GM12892 (cell line): ENCODE data around the gene HDGF.

Source experiments
- DNase-seq: peaks from one replicate; pipeline ENCODE4 v3.0.0; 2011; ENCODE audit not compliant: insufficient read length
- FAIRE-seq: peaks from 2 replicates; lab custom pipeline; 2011; peaks lifted over from hg19 to GRCh38; lab: Jason Lieb, UNC
- POLR2A ChIP-seq: IDR thresholded peaks from 2 replicates; pipeline ENCODE4 v1.6.1; 2011; ENCODE audit warnings: low read depth, low read length, control low read depth
- POLR2AphosphoS5 ChIP-seq: IDR thresholded peaks from 2 replicates; pipeline ENCODE4 v1.6.1; 2011; ENCODE audit warnings: low read depth, low read length, control low read depth
- TAF1 ChIP-seq: IDR thresholded peaks from 2 replicates; pipeline ENCODE4 v1.6.1; 2011; ENCODE audit warnings: low read depth, mild to moderate bottlenecking, control low read depth, low read length, borderline replicate concordance

HDGF gene

GRCh38 chr1:156727926-156728598, 23.4 kb downstream of the HDGF start, which contains the start of gene METTL25B:
TSS of gene METTL25B (plus strand) at chr1:156728469. CDS start at chr1:156729105, 636 bp downstream.
- FAIRE-seq (no peak), DNase-seq (peak; percentile 73)
- TF ChIP-seq TAF1 (peak; percentile 67), POLR2AphosphoS5 (peak; percentile 79), POLR2A (peak; percentile 92)

GRCh38 chr1:156727492-156727891, 24.0 kb downstream of the HDGF start:
- DNase-seq (no peak), FAIRE-seq (no peak)
- no peak for TF ChIP-seq POLR2A
- no peak for TF ChIP-seq POLR2AphosphoS5
- TF ChIP-seq TAF1, result no peak

GRCh38 chr1:156726549-156727226, 24.8 kb downstream of the HDGF start:
- DNase-seq (no peak), FAIRE-seq (peak; percentile 57)
- no peak for TF ChIP-seq TAF1
- TF ChIP-seq POLR2AphosphoS5, result no peak
- no peak for TF ChIP-seq POLR2A

- peak; percentile 73 for FAIRE-seq
- DNase-seq, result peak; percentile 62
- TF ChIP-seq POLR2A (no peak), TAF1 (no peak), POLR2AphosphoS5 (no peak; the same call in 1 of the 2 replicates)
Measured at GRCh38 chr1:156725683-156726280, 25.7 kb downstream of the HDGF start.

GRCh38 chr1:156721535-156721934, 29.9 kb downstream of the HDGF start:
- DNase-seq, result no peak
- FAIRE-seq, result no peak
- no peak for TF ChIP-seq POLR2AphosphoS5
- no peak for TF ChIP-seq POLR2A
- TF ChIP-seq TAF1, result no peak

GRCh38 chr1:156721131-156721530, 30.3 kb downstream of the HDGF start:
- FAIRE-seq (no peak), DNase-seq (no peak)
- TF ChIP-seq POLR2AphosphoS5, result peak; percentile 69
- TF ChIP-seq POLR2A, result peak; percentile 56
- TF ChIP-seq TAF1, result no peak

GRCh38 chr1:156717351-156717750, 34.1 kb downstream of the HDGF start:
- no peak for DNase-seq
- FAIRE-seq, result no peak
- TF ChIP-seq POLR2AphosphoS5 (no peak), POLR2A (no peak), TAF1 (no peak)

- FAIRE-seq, result no peak
Measured at GRCh38 chr1:156714830-156715229, 36.6 kb downstream of the HDGF start.

GRCh38 chr1:156712626-156713025, 38.8 kb downstream of the HDGF start:
- FAIRE-seq, result no peak
- no peak for TF ChIP-seq POLR2AphosphoS5
- TF ChIP-seq POLR2A, result no peak
- TF ChIP-seq TAF1, result no peak

More at GRCh38 chr1:156714830-156715229, 36.6 kb downstream of the HDGF start:
- TF ChIP-seq TAF1 (no peak), POLR2A (no peak), POLR2AphosphoS5 (no peak)
- DNase-seq, result no peak

GRCh38 chr1:156711011-156711817, 40.3 kb downstream of the HDGF start:
- no peak for FAIRE-seq

More at GRCh38 chr1:156712626-156713025, 38.8 kb downstream of the HDGF start:
- no peak for DNase-seq

More at GRCh38 chr1:156711011-156711817, 40.3 kb downstream of the HDGF start:
- no peak for TF ChIP-seq TAF1
- DNase-seq, result no peak
